GM19328 (cell line): Measurements from ENCODE around the gene FARSB.

Source experiments
- ATAC-seq: cut with Tn5 transposase; IDR thresholded peaks from one replicate; pipeline ENCODE4 v1.9.1; 2021; ENCODE audit warnings: mild to moderate bottlenecking, moderate library complexity; ENCODE audit not compliant: unreplicated experiment

The FARSB gene

DNA sequence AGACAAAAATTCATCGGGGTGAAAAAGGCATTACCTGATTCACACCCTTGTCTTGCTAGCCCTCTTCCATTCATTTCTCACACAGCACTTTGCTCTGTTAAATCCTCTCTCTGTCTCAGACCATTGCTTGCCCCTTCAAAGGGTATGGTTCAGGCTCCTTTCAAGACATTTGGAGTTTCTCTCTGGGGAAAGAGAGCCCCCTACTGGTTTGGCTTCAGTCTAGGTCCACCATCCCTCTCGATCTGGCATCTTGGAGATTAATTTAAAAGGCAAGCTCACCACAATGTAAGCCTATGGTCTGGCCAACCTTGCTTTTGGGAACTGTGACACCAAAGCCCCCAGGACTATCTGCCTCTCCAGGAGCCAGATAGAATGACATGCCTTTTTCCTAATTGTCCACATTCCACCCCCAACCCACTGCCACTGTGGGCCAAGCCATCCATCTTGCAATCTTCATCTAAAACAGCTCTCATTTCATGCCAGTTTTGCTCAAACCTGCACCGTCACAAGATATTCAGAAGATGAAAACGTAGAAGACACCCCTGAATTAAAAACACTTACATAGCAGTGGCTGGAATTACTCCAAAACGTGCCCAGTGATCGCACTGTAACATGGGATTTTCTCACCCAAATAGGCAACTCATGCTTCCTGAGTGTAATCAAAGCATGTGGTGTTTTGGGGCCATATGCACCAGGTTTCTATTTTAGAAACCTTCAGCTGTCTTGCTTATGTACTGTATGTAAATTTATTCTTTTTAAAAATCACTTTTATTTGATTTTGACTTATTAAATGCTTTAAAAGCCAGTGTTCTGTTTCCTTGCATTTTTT, 93.9 kb downstream of the FARSB start:
- peak; percentile 70 for ATAC-seq

- ATAC-seq = no peak
Observed at GRCh38 chr2:222561151-222561550, 94.7 kb downstream of the FARSB start.

DNA sequence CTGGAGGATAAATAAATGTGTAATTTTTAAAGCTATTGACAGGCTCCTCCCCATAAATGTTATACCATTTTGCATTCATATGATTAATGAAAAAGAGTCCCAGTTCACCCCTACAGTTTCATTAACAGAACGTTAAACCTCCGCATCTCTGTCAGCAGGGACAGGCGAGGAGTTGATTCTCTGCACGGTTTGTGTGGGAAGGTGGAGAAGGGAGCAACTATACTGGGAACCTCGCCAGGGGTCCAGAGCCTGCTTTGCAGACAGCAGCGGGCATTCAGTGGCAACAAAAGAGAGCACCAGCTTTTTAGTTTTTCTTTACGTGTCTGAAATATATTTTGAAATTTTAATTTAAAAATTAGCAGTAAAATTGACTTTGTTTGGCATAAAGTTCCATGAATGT, 101.4 kb downstream of the FARSB start:
- no peak for ATAC-seq

- no peak for ATAC-seq
Observed at GRCh38 chr2:222548992-222549391, 106.9 kb downstream of the FARSB start.

- ATAC-seq = no peak
Observed at GRCh38 chr2:222547083-222547482, 108.8 kb downstream of the FARSB start.

DNA sequence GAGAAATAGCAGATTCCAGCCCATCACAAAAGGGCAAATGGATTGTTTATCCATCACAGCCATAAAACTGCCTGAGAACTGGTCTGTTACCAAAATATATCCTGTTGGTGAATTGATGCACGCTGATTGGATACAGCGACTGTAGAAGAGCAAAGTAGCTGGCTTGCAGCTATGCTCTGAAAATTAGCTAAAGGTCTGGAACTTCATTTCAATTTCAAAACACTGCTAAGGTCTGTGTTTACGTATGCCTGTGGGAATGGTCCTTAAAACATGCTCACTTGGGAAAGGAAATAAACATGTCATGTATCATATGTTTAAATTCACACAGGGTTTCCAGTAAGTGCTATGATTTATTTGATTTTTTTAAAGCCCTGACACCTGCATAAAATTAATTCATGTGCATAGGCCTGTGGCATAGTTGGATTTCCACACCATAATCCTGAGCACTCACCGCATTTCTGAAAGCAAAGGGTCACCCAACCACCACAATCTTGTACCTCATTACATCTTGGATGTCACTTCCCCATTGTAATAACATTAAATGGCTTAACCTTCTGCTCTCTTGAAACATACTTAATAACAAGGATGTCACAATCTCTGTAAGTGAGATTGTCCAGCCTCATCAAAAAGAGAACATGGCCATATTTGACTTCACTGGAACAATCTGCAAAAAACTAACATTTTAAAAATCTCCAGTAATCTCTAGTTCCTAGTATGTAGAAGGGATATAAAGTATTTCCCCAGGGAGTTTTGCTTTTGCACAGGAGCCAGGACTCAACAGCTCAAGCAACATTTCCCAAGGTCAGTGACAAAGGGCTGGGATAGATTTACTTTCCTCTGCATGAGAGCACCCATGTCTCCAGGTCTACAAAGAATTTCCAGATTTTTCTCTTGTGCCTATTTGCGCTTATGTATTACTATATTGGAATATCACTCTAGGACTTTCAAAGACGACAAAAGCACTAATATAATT, 109.8 kb downstream of the FARSB start:
- ATAC-seq = no peak

DNA sequence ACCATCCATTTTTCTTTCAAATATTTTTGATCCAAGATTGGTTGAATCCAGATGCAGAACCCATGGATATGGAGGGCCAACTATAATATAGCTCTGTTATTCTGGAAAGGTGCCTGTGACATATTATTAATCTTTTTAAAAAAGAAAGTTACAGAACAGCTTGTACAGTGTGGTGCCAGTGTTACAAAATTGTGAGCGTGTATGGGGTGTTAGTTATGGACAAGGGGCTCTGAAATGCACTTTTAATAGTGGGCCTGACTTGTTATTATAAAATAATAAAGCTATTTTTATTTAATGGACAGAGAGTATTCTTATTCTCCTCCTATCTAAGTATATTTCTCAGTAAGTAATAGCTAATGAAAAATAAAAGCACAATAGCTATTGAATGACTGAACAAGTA, 111.2 kb downstream of the FARSB start:
- no peak for ATAC-seq

DNA sequence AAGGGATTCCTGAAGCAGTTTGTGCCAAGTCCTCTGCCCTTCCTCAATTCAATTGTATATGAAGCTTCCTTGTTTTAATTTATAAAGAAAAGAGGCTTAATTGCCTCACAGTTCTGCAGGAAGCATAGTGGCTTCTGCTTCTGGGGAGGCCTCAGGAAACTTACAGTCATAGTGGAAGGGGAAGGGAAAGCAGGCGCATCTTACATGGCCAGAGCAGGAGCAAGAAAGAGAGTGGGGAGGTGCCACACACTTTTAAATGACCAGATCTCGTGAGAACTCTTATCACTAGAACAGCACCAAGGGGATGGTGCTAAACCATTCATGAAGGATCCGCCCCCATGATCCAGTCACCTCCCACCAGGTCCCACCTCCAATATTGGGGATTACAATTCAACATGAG, 117.4 kb downstream of the FARSB start:
- no peak for ATAC-seq

GRCh38 chr2:222535477-222535876, 120.4 kb downstream of the FARSB start:
- ATAC-seq = no peak

DNA sequence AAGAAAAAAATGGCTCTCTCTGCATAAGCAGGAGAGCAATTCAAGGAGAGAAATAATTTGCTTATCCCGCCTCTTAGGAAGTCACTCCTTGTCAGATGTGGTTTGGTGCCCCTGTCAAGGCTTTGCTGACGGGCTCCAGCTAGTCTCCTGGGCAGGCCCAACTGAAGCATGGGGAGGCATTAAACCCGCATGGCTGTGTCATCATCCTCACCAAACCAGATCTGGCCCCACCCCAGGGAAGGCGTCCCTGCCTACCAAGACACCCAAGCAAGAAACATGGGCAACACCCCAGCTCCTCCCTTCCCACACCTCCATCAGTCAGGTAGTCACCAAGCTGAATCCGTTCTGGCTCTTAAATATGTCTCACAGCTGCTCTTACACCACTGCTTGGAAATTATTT, 123.6 kb downstream of the FARSB start:
- no peak for ATAC-seq

DNA sequence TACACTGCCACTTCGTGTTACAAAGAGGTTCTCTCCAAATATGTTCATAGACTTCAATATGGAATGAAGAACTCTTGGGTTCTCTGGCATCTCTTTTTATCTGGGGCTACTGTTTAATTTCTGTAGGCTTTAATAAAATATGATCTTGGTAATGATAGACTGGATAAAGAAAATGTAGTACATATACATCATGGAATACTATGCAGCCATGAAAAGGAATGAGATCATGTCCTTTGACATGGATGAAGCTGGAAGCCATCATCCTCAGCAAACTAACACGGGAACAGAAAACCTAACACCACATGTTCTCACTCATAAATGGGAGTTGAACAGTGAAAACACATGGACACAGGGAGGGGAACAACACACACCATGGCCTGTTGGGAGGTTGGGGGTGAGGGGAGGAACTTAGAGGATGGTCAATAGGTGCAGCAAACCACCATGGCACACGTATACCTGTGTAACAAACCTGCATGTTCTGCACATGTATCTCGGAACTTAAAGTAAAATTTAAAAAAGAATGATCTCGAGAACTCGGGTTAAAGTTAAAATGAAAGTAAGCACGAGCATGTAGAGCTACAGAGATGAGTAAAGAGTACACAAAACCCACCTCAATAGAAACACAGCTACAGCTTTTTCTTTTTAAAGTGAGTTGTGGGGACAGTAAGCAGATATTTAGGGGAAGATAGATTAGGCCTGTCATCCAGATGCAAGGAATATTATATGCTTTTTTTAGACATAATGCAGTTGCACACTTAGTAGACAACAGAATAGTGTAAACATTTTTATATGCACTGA, 129.2 kb downstream of the FARSB start:
- no peak for ATAC-seq

DNA sequence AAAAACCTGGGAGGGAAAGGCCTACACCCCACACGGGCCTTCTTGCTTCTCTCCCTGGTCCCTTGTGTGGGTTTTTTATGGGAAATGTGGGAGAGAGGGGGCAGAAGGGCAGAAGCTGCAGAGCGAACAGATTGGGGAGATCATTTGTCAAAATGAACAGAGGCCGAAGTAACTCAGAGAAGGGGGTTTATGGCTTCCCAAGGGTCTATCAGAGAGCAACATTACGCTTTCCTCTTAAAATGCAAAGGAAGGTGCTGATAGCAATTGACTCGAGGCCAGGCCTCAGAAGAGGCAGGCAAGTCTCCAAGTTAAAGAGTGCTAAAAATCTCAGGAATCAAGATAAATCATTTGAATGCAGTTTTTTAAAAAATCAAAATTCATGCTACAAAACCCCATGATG, 130.1 kb downstream of the FARSB start:
- no peak for ATAC-seq

GRCh38 chr2:222523783-222524544, 131.9 kb downstream of the FARSB start:
- ATAC-seq = peak; percentile 40

GRCh38 chr2:222522082-222522481, 133.8 kb downstream of the FARSB start:
- no peak for ATAC-seq

DNA sequence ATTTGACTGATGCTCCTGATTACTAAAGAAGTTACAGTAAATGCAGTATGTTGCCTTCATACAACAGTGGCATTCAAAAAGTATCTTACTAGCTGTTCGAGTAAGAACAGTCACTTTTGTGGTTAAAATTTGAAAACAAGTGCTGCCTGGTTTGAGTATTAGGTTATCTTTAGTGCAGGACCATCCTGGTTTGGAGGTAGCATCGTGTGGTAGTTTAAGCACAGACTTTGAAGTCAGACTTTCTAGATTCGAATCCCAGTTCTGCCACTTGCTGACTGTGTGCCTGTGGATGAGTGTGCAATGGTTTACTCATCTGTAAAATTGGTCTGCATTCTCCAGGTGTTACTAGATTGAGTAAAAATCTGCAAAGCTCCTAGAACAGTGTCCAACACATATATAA, 134.8 kb downstream of the FARSB start:
- no peak for ATAC-seq
